ENCODE data around the gene PLXNA4. TPM values are rescaled to one million over a fixed set of nuclear protein-coding genes. Genes with fewer than 3 reads are reported as not detected.
A peak's percentile ranks its signal among the peaks of the same experiment; 100 is the strongest.

PLXNA4 gene
- total and polyA plus RNA-seq, 8 donors = 0.15 to 12.8 (median 1.6) TPM

DNA sequence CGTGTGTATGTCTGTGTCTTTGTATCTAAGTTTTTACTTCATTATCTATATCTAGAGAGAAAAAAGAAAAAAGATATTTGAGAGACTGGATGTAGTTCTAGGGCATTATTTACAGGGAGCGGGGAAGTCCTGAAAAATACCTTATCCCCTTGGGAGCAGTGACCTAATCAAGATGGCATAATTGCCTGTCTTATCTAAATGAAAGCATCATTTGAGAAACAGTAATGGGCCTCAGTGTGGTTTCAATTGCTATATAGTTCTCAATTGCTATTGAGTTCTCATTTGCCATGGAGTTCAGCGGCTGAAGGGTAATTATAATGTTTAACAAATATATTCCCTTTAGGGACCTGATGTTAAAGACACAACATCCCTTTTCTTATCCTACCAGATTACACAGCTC lies 216.5 kb downstream of the PLXNA4 start:
- 82 to 90% (median 86%) methylated on average over 3 of the region's 3 CpGs for WGBS, 5 donors
- Histone ChIP-seq H3K4me1 (no peaks in the 10 kb centered on the region), H3K36me3 (no peaks in the 10 kb centered on the region), H3K27ac (no peak overlapping the region), H3K9me3 (no peaks in the 10 kb centered on the region), H3K4me3 (no peak overlapping the region), H3K27me3 (no peaks in the 10 kb centered on the region)
- intact Hi-C loops (cut with DNase I; ENCODE audit: low total_unique reads) = no loop called here
- TF ChIP-seq POLR2A (IDR thresholded peaks at IDR 0.05) = no peak
- TF ChIP-seq, protein P1, sequence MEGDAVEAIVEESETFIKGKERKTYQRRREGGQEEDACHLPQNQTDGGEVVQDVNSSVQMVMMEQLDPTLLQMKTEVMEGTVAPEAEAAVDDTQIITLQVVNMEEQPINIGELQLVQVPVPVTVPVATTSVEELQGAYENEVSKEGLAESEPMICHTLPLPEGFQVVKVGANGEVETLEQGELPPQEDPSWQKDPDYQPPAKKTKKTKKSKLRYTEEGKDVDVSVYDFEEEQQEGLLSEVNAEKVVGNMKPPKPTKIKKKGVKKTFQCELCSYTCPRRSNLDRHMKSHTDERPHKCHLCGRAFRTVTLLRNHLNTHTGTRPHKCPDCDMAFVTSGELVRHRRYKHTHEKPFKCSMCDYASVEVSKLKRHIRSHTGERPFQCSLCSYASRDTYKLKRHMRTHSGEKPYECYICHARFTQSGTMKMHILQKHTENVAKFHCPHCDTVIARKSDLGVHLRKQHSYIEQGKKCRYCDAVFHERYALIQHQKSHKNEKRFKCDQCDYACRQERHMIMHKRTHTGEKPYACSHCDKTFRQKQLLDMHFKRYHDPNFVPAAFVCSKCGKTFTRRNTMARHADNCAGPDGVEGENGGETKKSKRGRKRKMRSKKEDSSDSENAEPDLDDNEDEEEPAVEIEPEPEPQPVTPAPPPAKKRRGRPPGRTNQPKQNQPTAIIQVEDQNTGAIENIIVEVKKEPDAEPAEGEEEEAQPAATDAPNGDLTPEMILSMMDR (IDR thresholded peaks at IDR 0.05) = no peak
- no peak for TF ChIP-seq POLR2AphosphoS5 (IDR thresholded peaks at IDR 0.05)
- DNase-seq = no peak

DNA sequence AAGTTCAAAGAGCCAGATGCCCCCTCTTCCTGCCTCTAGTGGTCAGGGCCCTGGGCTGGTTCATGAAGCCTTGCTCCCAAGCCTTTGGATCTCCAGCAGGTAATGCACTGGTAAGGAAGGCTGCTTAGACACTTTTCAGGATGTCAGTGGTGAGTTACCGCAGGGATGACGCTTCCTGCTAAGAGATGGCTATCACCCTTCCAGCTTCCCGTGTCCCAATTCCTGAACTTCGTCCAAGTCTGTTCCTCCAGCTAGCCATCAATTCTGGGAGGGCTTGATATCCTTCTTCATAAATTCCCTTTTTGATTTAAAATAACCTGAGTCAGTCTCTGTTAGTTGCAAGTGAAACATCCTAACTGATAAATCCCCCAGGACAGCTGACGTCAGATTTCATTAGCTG lies 221.2 kb downstream of the PLXNA4 start:
- TF ChIP-seq, protein P1 (IDR thresholded peaks at IDR 0.05) = no peak
- TF ChIP-seq POLR2AphosphoS5 (IDR thresholded peaks at IDR 0.05) = no peak
- no peak for TF ChIP-seq EP300 (IDR thresholded peaks at IDR 0.05)
- no peak for TF ChIP-seq POLR2A (IDR thresholded peaks at IDR 0.05)
- Histone ChIP-seq H3K4me3 (no peak overlapping the region), H3K4me1 (peaks cover 0 to 7% (median 0%) of the 10 kb centered on the region in 4 donors), H3K36me3 (no peaks in the 10 kb centered on the region), H3K27me3 (peaks cover 0 to 7% (median 0%) of the 10 kb centered on the region in 3 donors), H3K9me3 (no peaks in the 10 kb centered on the region), H3K27ac (no peak overlapping the region)
- intact Hi-C loops (cut with DNase I; ENCODE audit: low total_unique reads) = no loop called here
- 57 to 82% (median 77%) methylated on average over 5 of the region's 5 CpGs for WGBS, 5 donors
- DNase-seq = no peak

DNA sequence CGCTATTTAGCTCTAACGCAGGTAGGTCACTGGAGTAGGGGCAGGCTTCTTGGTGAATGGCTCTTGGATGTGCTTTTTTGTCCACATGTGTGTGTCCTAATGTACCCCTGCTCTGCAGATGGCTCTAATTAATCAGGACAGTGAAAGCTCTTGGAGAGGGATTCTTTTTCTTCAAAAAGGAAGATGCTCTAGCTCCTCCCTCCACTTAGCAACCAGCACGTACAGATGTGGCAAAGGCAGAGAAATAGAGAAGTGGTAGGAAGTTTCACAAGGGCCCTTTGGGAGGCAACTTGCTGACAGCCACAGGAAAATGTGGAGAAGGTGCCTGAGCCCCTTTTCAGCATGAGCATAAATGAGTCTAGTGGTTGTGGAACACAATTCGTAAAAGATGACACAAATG lies 221.7 kb downstream of the PLXNA4 start:
- no peaks in the 10 kb centered on the region for H3K36me3 ChIP-seq
- H3K9me3 ChIP-seq = no peaks in the 10 kb centered on the region
- intact Hi-C loops (cut with DNase I; ENCODE audit: low total_unique reads) = no loop called here
- H3K4me3 ChIP-seq = no peak overlapping the region
- 68 to 79% (median 72%) methylated on average over 4 of the region's 4 CpGs for WGBS, 5 donors
- no peak for TF ChIP-seq POLR2A (IDR thresholded peaks at IDR 0.05)
- no peak for TF ChIP-seq EP300 (IDR thresholded peaks at IDR 0.05)
- TF ChIP-seq POLR2AphosphoS5 (IDR thresholded peaks at IDR 0.05) = no peak
- TF ChIP-seq, protein P1 (IDR thresholded peaks at IDR 0.05) = no peak
- peaks cover 0 to 7% (median 0%) of the 10 kb centered on the region in 4 donors for H3K4me1 ChIP-seq
- H3K27me3 ChIP-seq = peaks cover 0 to 7% (median 0%) of the 10 kb centered on the region in 3 donors
- no peak overlapping the region for H3K27ac ChIP-seq
- peak in 1 of 2 donors; percentile 14 for DNase-seq

DNA sequence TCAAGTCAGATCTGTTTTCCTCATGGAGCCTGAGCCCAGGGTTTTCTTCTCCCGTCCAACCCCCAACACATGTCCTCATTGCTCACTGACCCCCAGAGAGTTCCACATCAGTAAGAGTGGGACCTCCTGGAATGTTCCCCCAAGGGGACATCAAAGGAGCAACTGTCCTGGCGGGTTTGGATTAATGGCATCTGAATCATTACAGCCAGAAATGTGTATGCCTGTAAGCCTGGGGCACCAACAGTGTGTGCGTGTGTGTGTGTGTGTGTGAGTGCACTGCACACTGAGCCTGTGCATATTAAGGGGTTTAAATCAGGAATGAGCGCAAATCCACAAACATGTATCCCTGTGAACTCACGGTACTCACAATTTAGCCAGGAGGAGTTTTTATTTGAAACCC lies 222.3 kb downstream of the PLXNA4 start:
- intact Hi-C loops (cut with DNase I; ENCODE audit: low total_unique reads) = no loop called here
- Histone ChIP-seq H3K4me3 (no peak overlapping the region), H3K27me3 (peaks cover 0 to 7% (median 0%) of the 10 kb centered on the region in 3 donors), H3K4me1 (peaks cover 0 to 7% (median 0%) of the 10 kb centered on the region in 4 donors), H3K36me3 (no peaks in the 10 kb centered on the region), H3K9me3 (no peaks in the 10 kb centered on the region), H3K27ac (no peak overlapping the region)
- 71 to 81% (median 76%) methylated on average over 5 of the region's 5 CpGs for WGBS, 5 donors
- TF ChIP-seq EP300 (IDR thresholded peaks at IDR 0.05) (no peak), POLR2AphosphoS5 (IDR thresholded peaks at IDR 0.05) (no peak), POLR2A (IDR thresholded peaks at IDR 0.05) (no peak)
- TF ChIP-seq, protein P1 (IDR thresholded peaks at IDR 0.05) = no peak
- DNase-seq = no peak

All from stomach (tissue), 9 donors.